Mucosa of descending colon (tissue), 3 donors: ENCODE results near the gene PTPRA. TPM values are rescaled to one million over a fixed set of nuclear protein-coding genes. Genes with fewer than 3 reads are reported as not detected.

Experiments
- ATAC-seq: fragments of 200-7000 bp; cut with Tn5 transposase; one replicate; pipeline ENCODE4 v1.9.1; 2020; ENCODE audit warnings: mild to moderate bottlenecking, moderate library complexity
- DNase-seq, 3 donors: peaks; one replicate each; pipeline ENCODE4 v3.0.0-alpha.2; 2020
- H3K36me3 ChIP-seq: fragments of 200-600 bp; one replicate; pipeline ENCODE4 v1.8.0; 2021; ENCODE audit warnings: low read depth, mild to moderate bottlenecking
- H3K4me1 ChIP-seq: fragments of 200-600 bp; one replicate; pipeline ENCODE4 v1.8.0; 2021; ENCODE audit warnings: low read depth, mild to moderate bottlenecking
- H3K4me3 ChIP-seq: fragments of 200-600 bp; one replicate; pipeline ENCODE4 v1.8.0; 2021; ENCODE audit warnings: mild to moderate bottlenecking
- H3K9me3 ChIP-seq: fragments of 200-600 bp; one replicate; pipeline ENCODE4 v1.8.0; 2021; ENCODE audit warnings: mild to moderate bottlenecking
- CTCF ChIP-seq: fragments of 200-600 bp; IDR thresholded peaks from one replicate; pipeline ENCODE4 v1.8.0; 2022; ENCODE audit warnings: antibody characterized with exemption, mild to moderate bottlenecking
- intact Hi-C, 2 donors: fragments of 100-400 bp; cut with DNase I in 1 of 2; cut with micrococcal nuclease in 1 of 2; formaldehyde crosslinking; loops; one replicate each; pipeline versions ENCODE4 v1.11.0 to v1.11.1; 2022; cut with DNase I, micrococcal nuclease
- total RNA-seq, 3 donors: library from RNA; stranded (reverse); fragmentation: NEBNext Ultra II Directional in 2 of 3; extraction: Animal tissue kit (Norgen Biotek cat#: 25700) in 2 of 3; gene quantifications; one replicate each; pipeline versions ENCODE4 v1.2.1 to v1.2.4, GENCODE V29; 2021 to 2023
- donor health status: DM: no; HTN: no; CAD: no; lungs with moderate emphysema.
- donor health status: DM: no; HTN: no; CAD: no.
- donor health status: DM: no; HTN: yes; CAD: no.

PTPRA gene
- total RNA-seq, 3 donors from 2014 or later = 39.0 to 64.7 (median 59.3) TPM

GRCh38 chr20:2909953-2910352 lies 36.7 kb downstream of the PTPRA start:
- no peak for TF ChIP-seq CTCF
- intact Hi-C loops = no loop called here
- H3K4me1 ChIP-seq = no peaks in the 10 kb centered on the region
- no peak overlapping the region for H3K4me3 ChIP-seq
- H3K36me3 ChIP-seq = no peaks in the 10 kb centered on the region
- H3K9me3 ChIP-seq = no peaks in the 10 kb centered on the region
- no peak for DNase-seq
- no peak for ATAC-seq

- H3K4me3 ChIP-seq = no peak overlapping the region
- intact Hi-C loops = no loop called here
- no peaks in the 10 kb centered on the region for H3K36me3 ChIP-seq
- H3K9me3 ChIP-seq = no peaks in the 10 kb centered on the region
- ATAC-seq (no peak), DNase-seq (no peak)
- H3K4me1 ChIP-seq = no peaks in the 10 kb centered on the region
- TF ChIP-seq CTCF = no peak
These were observed 37.9 kb downstream of the PTPRA start for GRCh38 chr20:2911200-2911599.

GRCh38 chr20:2914160-2914559 lies 40.9 kb downstream of the PTPRA start:
- peak; percentile 66 for ATAC-seq
- intact Hi-C loops = no loop called here
- DNase-seq = peak in 1 of 3 donors; percentile 29

GRCh38 chr20:2917266-2917665 lies 44.0 kb downstream of the PTPRA start:
- ATAC-seq = no peak
- Histone ChIP-seq H3K36me3 (no peaks in the 10 kb centered on the region), H3K4me1 (peaks cover 14% of the 10 kb centered on the region), H3K9me3 (no peaks in the 10 kb centered on the region), H3K4me3 (no peak overlapping the region)
- no peak for TF ChIP-seq CTCF
- intact Hi-C loops = no loop called here
- no peak for DNase-seq

More at GRCh38 chr20:2914160-2914559, 40.9 kb downstream of the PTPRA start:
- no peaks in the 10 kb centered on the region for H3K36me3 ChIP-seq
- no peak for TF ChIP-seq CTCF
- H3K4me1 ChIP-seq = peaks cover 11% of the 10 kb centered on the region
- H3K9me3 ChIP-seq = no peaks in the 10 kb centered on the region
- no peak overlapping the region for H3K4me3 ChIP-seq

GRCh38 chr20:2918096-2919049 lies 45.1 kb downstream of the PTPRA start:
- intact Hi-C loops = no loop called here
- H3K36me3 ChIP-seq = no peaks in the 10 kb centered on the region
- DNase-seq = no peak

More at GRCh38 chr20:2918096-2919049, 45.1 kb downstream of the PTPRA start:
- ATAC-seq = peak; percentile 65
- no peak for TF ChIP-seq CTCF
- Histone ChIP-seq H3K4me3 (no peak overlapping the region), H3K4me1 (peaks cover 14% of the 10 kb centered on the region), H3K9me3 (no peaks in the 10 kb centered on the region)
